HL-60 (cell line): ENCODE measurements around the gene SORCS2.

Experiments used
- DNase-seq, 2 experiments: peaks; one replicate each; pipeline ENCODE4 v3.0.0-alpha.2; 2010 to 2020; ENCODE audit warnings: low read depth in 1 of 2, low spot score in 1 of 2
- H3K27ac ChIP-seq: fragments of 250-450 bp; sonication (Bioruptor Pico); replicated peaks from 2 replicates; pipeline ENCODE4 v1.5.1; 2020; ENCODE audit warnings: mild to moderate bottlenecking, moderate library complexity
- H3K27me3 ChIP-seq: fragments of 250-450 bp; sonication (Bioruptor Pico); 2 replicates; pipeline ENCODE4 v1.5.1; 2021; ENCODE audit warnings: mild to moderate bottlenecking, moderate library complexity; ENCODE audit not compliant: insufficient read depth, poor library complexity, severe bottlenecking
- H3K4me3 ChIP-seq: replicated peaks from 2 replicates; pipeline ENCODE4 v1.5.1; 2011; ENCODE audit warnings: mild to moderate bottlenecking, control low read depth, low read length; ENCODE audit not compliant: insufficient read depth
- GABPA ChIP-seq: IDR thresholded peaks from 2 replicates; pipeline ENCODE4 v1.6.1; 2012; ENCODE audit warnings: low read depth
- POLR2AphosphoS5 ChIP-seq: IDR thresholded peaks from 2 replicates; pipeline ENCODE4 v1.6.1; 2012; ENCODE audit warnings: low read depth
- SPI1 ChIP-seq: IDR thresholded peaks from 2 replicates; pipeline ENCODE4 v1.6.1; 2012; ENCODE audit warnings: low read depth, mild to moderate bottlenecking, borderline replicate concordance
- TF ChIP-seq, protein P1 (sequence below): IDR thresholded peaks from 2 replicates; pipeline ENCODE4 v1.6.1; 2012; ENCODE audit warnings: low read depth; ENCODE audit not compliant: insufficient replicate concordance
- TF ChIP-seq, protein P2 (sequence below): IDR thresholded peaks from one replicate; pipeline ENCODE4 v1.5.1; 2011; ENCODE audit warnings: low read length, control low read depth, inconsistent platforms; ENCODE audit not compliant: insufficient read depth

SORCS2 gene

DNA sequence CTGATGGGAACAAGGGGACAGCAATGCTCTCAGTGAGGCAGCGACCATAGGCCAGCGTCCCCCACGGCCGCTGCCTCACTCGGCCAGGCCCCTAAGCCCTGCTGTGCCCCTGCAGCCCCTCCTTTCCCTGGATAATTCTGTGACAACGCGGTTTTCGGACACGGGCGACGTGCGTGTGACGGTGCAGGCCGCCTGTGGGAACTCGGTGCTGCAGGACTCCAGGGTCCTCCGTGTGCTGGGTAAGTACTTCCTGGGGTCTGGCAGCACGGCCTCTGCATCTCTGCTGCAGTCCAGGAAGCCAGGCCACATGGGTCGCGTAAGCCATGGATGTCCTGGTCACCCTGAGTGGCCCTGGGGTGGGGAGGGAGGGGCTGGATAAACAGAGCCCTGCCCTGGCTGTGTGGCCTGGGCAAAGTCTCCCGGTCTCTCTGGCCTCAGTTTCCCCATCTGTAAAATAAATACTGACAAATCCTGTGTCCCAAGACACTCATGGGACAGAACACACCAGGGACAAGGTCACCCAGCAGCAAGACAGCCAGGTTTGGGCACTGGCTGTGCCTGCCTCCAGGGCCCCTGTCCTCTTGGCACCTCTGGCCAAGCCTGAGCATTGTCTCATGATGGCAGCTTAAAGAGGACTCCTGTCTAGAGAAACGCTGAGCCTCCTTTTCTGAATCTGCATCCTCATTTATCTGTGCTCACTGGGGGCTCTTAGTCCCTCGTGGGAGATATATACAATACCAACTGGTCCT lies 534.5 kb downstream of the SORCS2 start:
- no peak overlapping the region for H3K27ac ChIP-seq
- H3K4me3 ChIP-seq: no peak overlapping the region
- no peaks in the 10 kb centered on the region for H3K27me3 ChIP-seq
- TF ChIP-seq, protein P1, sequence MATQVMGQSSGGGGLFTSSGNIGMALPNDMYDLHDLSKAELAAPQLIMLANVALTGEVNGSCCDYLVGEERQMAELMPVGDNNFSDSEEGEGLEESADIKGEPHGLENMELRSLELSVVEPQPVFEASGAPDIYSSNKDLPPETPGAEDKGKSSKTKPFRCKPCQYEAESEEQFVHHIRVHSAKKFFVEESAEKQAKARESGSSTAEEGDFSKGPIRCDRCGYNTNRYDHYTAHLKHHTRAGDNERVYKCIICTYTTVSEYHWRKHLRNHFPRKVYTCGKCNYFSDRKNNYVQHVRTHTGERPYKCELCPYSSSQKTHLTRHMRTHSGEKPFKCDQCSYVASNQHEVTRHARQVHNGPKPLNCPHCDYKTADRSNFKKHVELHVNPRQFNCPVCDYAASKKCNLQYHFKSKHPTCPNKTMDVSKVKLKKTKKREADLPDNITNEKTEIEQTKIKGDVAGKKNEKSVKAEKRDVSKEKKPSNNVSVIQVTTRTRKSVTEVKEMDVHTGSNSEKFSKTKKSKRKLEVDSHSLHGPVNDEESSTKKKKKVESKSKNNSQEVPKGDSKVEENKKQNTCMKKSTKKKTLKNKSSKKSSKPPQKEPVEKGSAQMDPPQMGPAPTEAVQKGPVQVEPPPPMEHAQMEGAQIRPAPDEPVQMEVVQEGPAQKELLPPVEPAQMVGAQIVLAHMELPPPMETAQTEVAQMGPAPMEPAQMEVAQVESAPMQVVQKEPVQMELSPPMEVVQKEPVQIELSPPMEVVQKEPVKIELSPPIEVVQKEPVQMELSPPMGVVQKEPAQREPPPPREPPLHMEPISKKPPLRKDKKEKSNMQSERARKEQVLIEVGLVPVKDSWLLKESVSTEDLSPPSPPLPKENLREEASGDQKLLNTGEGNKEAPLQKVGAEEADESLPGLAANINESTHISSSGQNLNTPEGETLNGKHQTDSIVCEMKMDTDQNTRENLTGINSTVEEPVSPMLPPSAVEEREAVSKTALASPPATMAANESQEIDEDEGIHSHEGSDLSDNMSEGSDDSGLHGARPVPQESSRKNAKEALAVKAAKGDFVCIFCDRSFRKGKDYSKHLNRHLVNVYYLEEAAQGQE: no peak
- TF ChIP-seq, protein P2, sequence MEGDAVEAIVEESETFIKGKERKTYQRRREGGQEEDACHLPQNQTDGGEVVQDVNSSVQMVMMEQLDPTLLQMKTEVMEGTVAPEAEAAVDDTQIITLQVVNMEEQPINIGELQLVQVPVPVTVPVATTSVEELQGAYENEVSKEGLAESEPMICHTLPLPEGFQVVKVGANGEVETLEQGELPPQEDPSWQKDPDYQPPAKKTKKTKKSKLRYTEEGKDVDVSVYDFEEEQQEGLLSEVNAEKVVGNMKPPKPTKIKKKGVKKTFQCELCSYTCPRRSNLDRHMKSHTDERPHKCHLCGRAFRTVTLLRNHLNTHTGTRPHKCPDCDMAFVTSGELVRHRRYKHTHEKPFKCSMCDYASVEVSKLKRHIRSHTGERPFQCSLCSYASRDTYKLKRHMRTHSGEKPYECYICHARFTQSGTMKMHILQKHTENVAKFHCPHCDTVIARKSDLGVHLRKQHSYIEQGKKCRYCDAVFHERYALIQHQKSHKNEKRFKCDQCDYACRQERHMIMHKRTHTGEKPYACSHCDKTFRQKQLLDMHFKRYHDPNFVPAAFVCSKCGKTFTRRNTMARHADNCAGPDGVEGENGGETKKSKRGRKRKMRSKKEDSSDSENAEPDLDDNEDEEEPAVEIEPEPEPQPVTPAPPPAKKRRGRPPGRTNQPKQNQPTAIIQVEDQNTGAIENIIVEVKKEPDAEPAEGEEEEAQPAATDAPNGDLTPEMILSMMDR: no peak
- no peak for TF ChIP-seq SPI1
- no peak for TF ChIP-seq GABPA
- no peak for TF ChIP-seq POLR2AphosphoS5
- no peak for DNase-seq

DNA sequence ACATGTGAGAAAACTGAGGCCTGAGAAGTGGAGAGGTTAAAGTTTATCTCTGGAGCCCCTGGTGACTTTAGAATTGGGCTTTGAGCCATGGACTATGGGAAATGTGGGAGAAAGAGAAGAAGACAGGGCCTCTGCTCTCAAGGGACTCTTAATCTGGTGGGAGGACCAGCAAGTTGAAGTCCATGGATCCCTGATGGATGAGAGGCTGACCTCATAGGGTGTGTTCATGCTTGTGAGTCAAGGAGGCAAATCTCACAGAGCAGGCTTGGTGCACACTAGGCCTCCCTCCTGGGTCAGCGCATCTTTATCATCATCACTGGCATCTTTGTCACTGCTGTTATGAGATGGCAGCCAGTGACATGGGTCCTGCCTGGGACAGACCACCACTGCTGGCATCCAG lies 535.4 kb downstream of the SORCS2 start:
- H3K27me3 ChIP-seq: no peaks in the 10 kb centered on the region

DNA sequence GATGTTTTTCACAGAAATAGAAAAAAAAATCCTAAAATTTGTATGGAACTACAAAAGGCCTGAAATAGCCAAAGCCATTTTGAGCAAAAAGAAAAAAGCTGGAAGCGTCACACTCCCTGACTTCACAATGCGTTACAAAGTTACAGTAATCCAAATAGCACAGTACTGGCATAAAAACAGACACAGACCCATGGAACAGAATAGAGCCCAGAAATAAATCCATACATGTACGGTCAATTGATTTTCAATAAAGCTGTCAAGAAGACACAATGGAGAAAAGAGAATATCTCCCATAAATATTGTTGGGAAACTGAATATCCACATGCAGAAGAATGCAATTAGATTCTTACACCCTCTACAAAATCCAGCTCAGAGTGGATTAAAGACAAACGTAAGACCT lies 539.1 kb downstream of the SORCS2 start:
- no peak for TF ChIP-seq GABPA
- no peak for TF ChIP-seq POLR2AphosphoS5
- Histone ChIP-seq H3K27ac (no peak overlapping the region), H3K27me3 (no peaks in the 10 kb centered on the region), H3K4me3 (no peak overlapping the region)
- DNase-seq: no peak

More for the DNA sequence above, 535.4 kb downstream of the SORCS2 start:
- Histone ChIP-seq H3K4me3 (no peak overlapping the region), H3K27ac (no peak overlapping the region)
- TF ChIP-seq GABPA: no peak
- TF ChIP-seq, protein P1: no peak
- TF ChIP-seq POLR2AphosphoS5: no peak
- TF ChIP-seq SPI1: no peak
- TF ChIP-seq, protein P2: no peak
- no peak for DNase-seq

DNA sequence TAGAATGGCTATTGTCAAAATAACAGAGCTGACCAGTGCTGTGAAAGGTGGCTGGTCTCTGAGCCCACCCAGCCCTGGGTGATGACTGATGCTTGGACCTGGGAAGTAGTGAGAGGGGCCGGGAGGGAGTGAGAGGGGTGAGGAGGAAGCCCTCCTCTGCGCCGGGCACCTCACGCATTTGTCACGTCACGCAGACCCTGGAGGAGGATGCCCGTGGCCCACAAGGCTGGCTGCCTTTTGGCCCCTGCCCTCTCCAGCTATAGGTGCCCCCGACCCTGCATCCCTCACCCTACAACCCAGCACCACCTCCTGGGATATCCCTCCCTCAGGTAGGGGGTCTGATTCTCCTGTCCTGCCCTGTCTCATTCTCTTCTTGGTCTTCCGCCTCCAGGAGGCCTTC lies 539.9 kb downstream of the SORCS2 start:
- Histone ChIP-seq H3K4me3 (no peak overlapping the region), H3K27ac (no peak overlapping the region), H3K27me3 (no peaks in the 10 kb centered on the region)
- TF ChIP-seq POLR2AphosphoS5: no peak
- TF ChIP-seq, protein P2: no peak
- TF ChIP-seq SPI1: no peak
- TF ChIP-seq, protein P1: no peak
- TF ChIP-seq GABPA: no peak
- no peak for DNase-seq
